ENCODE data around the gene YAP1. TPM values are rescaled to one million over a fixed set of nuclear protein-coding genes. Genes with fewer than 3 reads are reported as not detected.

The YAP1 gene
- total and polyA plus RNA-seq, 2 donors (not counting 1 experiment from before 2014, with no cell fraction given) = 116 to 169 TPM

- peak in 1 of 2 donors; percentile 30 for DNase-seq (ENCODE audit: low read depth in 2 of 2)
- H4K20me1 ChIP-seq (ENCODE audit: control insufficient read depth, extremely low read depth, insufficient read depth, low read length) = no peaks in the 10 kb centered on the region
- H3K4me3 ChIP-seq (replicated peaks in 1 of 4; ENCODE audit: control extremely low read depth in 1 of 4, insufficient read depth in 1 of 4, low read depth in 3 of 4, low read length in 4 of 4) = no peak overlapping the region
- H3K9me3 ChIP-seq (ENCODE audit: control insufficient read depth, insufficient read depth, low read depth, low read length) = no peaks in the 10 kb centered on the region
- no peaks in the 10 kb centered on the region for H3K36me3 ChIP-seq (ENCODE audit: control insufficient read depth, insufficient read depth, low read length)
- TF ChIP-seq EZH2 (IDR thresholded peaks at IDR 0.05; ENCODE audit: low read length, missing control alignments) = no peak
- TF ChIP-seq CTCF (conservative IDR thresholded peaks at IDR 0.05 in 1 of 2, IDR thresholded peaks at IDR 0.05 in 1 of 2; ENCODE audit: low read depth in 1 of 2, low read length in 2 of 2) = no peak
- H3K4me1 ChIP-seq (ENCODE audit: control insufficient read depth, extremely low read depth, insufficient read depth, low read length) = peaks cover 15% of the 10 kb centered on the region
- H3K9ac ChIP-seq (ENCODE audit: insufficient read depth, low read length) = no peak overlapping the region
- H2AFZ ChIP-seq (ENCODE audit: low read length) = no peak overlapping the region
- H3K4me2 ChIP-seq (ENCODE audit: extremely low read depth, insufficient read depth, low read length) = peak overlapping the region; percentile 61
- H3K79me2 ChIP-seq (ENCODE audit: control insufficient read depth, insufficient read depth, low read length) = peaks cover 39% of the 10 kb centered on the region
- no peaks in the 10 kb centered on the region for H3K27me3 ChIP-seq (ENCODE audit: control insufficient read depth, insufficient read depth, low read length)
- H3K27ac ChIP-seq (ENCODE audit: insufficient read depth, low read length) = peak overlapping the region; percentile 41
Observed at GRCh38 chr11:102186551-102187191, 76.4 kb downstream of the YAP1 start.

GRCh38 chr11:102187416-102188151 lies 77.3 kb downstream of the YAP1 start:
- Histone ChIP-seq H2AFZ (ENCODE audit: low read length) (no peak overlapping the region), H3K36me3 (ENCODE audit: control insufficient read depth, insufficient read depth, low read length) (no peaks in the 10 kb centered on the region), H3K9ac (ENCODE audit: insufficient read depth, low read length) (no peak overlapping the region), H4K20me1 (ENCODE audit: control insufficient read depth, extremely low read depth, insufficient read depth, low read length) (no peaks in the 10 kb centered on the region), H3K4me1 (ENCODE audit: control insufficient read depth, extremely low read depth, insufficient read depth, low read length) (peaks cover 15% of the 10 kb centered on the region), H3K4me3 (replicated peaks in 1 of 4; ENCODE audit: control extremely low read depth in 1 of 4, insufficient read depth in 1 of 4, low read depth in 3 of 4, low read length in 4 of 4) (peak overlapping the region in 2 of 4 experiments; percentile 6 to 14), H3K4me2 (ENCODE audit: extremely low read depth, insufficient read depth, low read length) (peak overlapping the region; percentile 63), H3K9me3 (ENCODE audit: control insufficient read depth, insufficient read depth, low read depth, low read length) (no peaks in the 10 kb centered on the region), H3K27me3 (ENCODE audit: control insufficient read depth, insufficient read depth, low read length) (no peaks in the 10 kb centered on the region), H3K79me2 (ENCODE audit: control insufficient read depth, insufficient read depth, low read length) (peaks cover 34% of the 10 kb centered on the region), H3K27ac (ENCODE audit: insufficient read depth, low read length) (peak overlapping the region; percentile 57)
- no peak for TF ChIP-seq CTCF (conservative IDR thresholded peaks at IDR 0.05 in 1 of 2, IDR thresholded peaks at IDR 0.05 in 1 of 2; ENCODE audit: low read depth in 1 of 2, low read length in 2 of 2)
- TF ChIP-seq EZH2 (IDR thresholded peaks at IDR 0.05; ENCODE audit: low read length, missing control alignments) = no peak
- peak in 1 of 2 donors; percentile 87 for DNase-seq (ENCODE audit: low read depth in 2 of 2)

- no peak overlapping the region for H2AFZ ChIP-seq (ENCODE audit: low read length)
- TF ChIP-seq CTCF (conservative IDR thresholded peaks at IDR 0.05 in 1 of 2, IDR thresholded peaks at IDR 0.05 in 1 of 2; ENCODE audit: low read depth in 1 of 2, low read length in 2 of 2) (no peak), EZH2 (IDR thresholded peaks at IDR 0.05; ENCODE audit: low read length, missing control alignments) (no peak)
- peaks cover 15% of the 10 kb centered on the region for H3K4me1 ChIP-seq (ENCODE audit: control insufficient read depth, extremely low read depth, insufficient read depth, low read length)
- peaks cover 29% of the 10 kb centered on the region for H3K79me2 ChIP-seq (ENCODE audit: control insufficient read depth, insufficient read depth, low read length)
- H3K9ac ChIP-seq (ENCODE audit: insufficient read depth, low read length) = no peak overlapping the region
- no peak overlapping the region for H3K4me2 ChIP-seq (ENCODE audit: extremely low read depth, insufficient read depth, low read length)
- H4K20me1 ChIP-seq (ENCODE audit: control insufficient read depth, extremely low read depth, insufficient read depth, low read length) = no peaks in the 10 kb centered on the region
- no peak overlapping the region for H3K27ac ChIP-seq (ENCODE audit: insufficient read depth, low read length)
- DNase-seq (ENCODE audit: low read depth in 2 of 2) = no peak
- H3K36me3 ChIP-seq (ENCODE audit: control insufficient read depth, insufficient read depth, low read length) = no peaks in the 10 kb centered on the region
- no peaks in the 10 kb centered on the region for H3K9me3 ChIP-seq (ENCODE audit: control insufficient read depth, insufficient read depth, low read depth, low read length)
- no peak overlapping the region for H3K4me3 ChIP-seq (replicated peaks in 1 of 4; ENCODE audit: control extremely low read depth in 1 of 4, insufficient read depth in 1 of 4, low read depth in 3 of 4, low read length in 4 of 4)
- no peaks in the 10 kb centered on the region for H3K27me3 ChIP-seq (ENCODE audit: control insufficient read depth, insufficient read depth, low read length)
Observed at GRCh38 chr11:102188488-102188887, 78.2 kb downstream of the YAP1 start.
